Measurements from ENCODE around the gene UGGT1. TPM values are rescaled to one million over a fixed set of nuclear protein-coding genes. Genes with fewer than 3 reads are reported as not detected.

UGGT1 gene
- total RNA-seq, 1 experiment from 2014 or later = 51.8 TPM

DNA sequence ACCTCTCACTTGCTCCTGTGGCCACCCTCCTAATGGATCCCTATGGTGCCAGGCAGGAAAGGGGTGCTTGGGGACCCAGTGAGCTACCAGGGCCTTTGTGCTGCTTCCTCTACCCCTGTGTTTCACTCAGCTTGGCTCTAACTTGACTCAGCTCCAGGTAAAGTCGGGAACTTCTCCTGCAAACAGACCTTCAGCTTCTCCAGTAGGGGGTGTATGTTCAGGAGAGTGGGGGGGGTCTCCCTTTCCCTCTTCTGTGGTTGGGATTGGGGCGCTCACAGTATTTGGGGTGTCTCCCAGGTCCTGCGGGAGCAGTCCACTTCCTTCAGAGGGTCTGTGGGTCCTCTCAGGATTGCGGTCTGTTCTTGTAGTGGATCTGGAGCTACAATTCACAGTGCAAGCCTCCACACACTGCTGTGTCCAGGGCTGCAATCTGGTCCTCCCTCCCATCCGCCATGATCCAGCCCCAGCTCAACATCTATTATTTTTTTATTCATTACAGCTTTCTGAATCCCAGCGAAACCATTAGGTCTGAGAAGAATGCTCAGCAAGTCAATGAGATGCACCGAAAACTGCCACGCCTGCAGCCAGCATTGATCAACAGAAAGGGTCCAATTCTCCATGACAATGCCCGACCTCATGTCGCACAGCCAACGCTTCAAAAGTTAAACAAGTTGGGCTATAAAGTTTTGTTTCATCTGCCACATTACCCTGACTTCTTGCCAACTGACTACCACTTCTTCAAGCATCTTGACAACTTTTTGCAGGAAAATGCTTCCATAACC lies 36.7 kb upstream of the UGGT1 start:
- H3K4me2 ChIP-seq (ENCODE audit: low read length) = no peak overlapping the region
- TF ChIP-seq TCF7L2 (IDR thresholded peaks at IDR 0.05; ENCODE audit: borderline replicate concordance, extremely low read depth, insufficient read depth, insufficient read length) (no peak), FOSL1 (IDR thresholded peaks at IDR 0.05; ENCODE audit: low read depth) (no peak), CBX3 (IDR thresholded peaks at IDR 0.05; ENCODE audit: low read depth) (no peak), SIN3A (IDR thresholded peaks at IDR 0.05; ENCODE audit: low read depth) (no peak), POLR2A (IDR thresholded peaks at IDR 0.05; ENCODE audit: borderline replicate concordance, extremely low read depth, insufficient read depth, insufficient read length) (no peak), ELF1 (IDR thresholded peaks at IDR 0.05; ENCODE audit: borderline replicate concordance, low read depth) (no peak), EZH2phosphoT487 (IDR thresholded peaks at IDR 0.05; ENCODE audit: borderline replicate concordance) (no peak), SP1 (IDR thresholded peaks at IDR 0.05; ENCODE audit: low read depth) (no peak)
- TF ChIP-seq, protein P1, sequence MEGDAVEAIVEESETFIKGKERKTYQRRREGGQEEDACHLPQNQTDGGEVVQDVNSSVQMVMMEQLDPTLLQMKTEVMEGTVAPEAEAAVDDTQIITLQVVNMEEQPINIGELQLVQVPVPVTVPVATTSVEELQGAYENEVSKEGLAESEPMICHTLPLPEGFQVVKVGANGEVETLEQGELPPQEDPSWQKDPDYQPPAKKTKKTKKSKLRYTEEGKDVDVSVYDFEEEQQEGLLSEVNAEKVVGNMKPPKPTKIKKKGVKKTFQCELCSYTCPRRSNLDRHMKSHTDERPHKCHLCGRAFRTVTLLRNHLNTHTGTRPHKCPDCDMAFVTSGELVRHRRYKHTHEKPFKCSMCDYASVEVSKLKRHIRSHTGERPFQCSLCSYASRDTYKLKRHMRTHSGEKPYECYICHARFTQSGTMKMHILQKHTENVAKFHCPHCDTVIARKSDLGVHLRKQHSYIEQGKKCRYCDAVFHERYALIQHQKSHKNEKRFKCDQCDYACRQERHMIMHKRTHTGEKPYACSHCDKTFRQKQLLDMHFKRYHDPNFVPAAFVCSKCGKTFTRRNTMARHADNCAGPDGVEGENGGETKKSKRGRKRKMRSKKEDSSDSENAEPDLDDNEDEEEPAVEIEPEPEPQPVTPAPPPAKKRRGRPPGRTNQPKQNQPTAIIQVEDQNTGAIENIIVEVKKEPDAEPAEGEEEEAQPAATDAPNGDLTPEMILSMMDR (IDR thresholded peaks at IDR 0.05 in 2 of 3, conservative IDR thresholded peaks at IDR 0.05 in 1 of 3; ENCODE audit: borderline replicate concordance in 1 of 3, insufficient read depth in 1 of 3, low read depth in 2 of 3, low read length in 2 of 3) = no peak
- TF ChIP-seq, protein P2, sequence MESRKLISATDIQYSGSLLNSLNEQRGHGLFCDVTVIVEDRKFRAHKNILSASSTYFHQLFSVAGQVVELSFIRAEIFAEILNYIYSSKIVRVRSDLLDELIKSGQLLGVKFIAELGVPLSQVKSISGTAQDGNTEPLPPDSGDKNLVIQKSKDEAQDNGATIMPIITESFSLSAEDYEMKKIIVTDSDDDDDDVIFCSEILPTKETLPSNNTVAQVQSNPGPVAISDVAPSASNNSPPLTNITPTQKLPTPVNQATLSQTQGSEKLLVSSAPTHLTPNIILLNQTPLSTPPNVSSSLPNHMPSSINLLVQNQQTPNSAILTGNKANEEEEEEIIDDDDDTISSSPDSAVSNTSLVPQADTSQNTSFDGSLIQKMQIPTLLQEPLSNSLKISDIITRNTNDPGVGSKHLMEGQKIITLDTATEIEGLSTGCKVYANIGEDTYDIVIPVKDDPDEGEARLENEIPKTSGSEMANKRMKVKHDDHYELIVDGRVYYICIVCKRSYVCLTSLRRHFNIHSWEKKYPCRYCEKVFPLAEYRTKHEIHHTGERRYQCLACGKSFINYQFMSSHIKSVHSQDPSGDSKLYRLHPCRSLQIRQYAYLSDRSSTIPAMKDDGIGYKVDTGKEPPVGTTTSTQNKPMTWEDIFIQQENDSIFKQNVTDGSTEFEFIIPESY (IDR thresholded peaks at IDR 0.05; ENCODE audit: extremely low read depth, insufficient replicate concordance, low read length) = no peak
- TF ChIP-seq, protein P3, sequence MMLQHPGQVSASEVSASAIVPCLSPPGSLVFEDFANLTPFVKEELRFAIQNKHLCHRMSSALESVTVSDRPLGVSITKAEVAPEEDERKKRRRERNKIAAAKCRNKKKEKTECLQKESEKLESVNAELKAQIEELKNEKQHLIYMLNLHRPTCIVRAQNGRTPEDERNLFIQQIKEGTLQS (IDR thresholded peaks at IDR 0.05) = no peak
- H2AFZ ChIP-seq (ENCODE audit: low read depth, low read length, poor library complexity, severe bottlenecking) = no peak overlapping the region
- no peaks in the 10 kb centered on the region for H3K9me3 ChIP-seq (ENCODE audit: control insufficient read depth in 1 of 2, insufficient read depth in 1 of 2, low read depth in 1 of 2, low read length in 2 of 2)
- H3K4me1 ChIP-seq (ENCODE audit: control insufficient read depth in 1 of 2, insufficient read depth in 2 of 2, low read length in 2 of 2) = no peaks in the 10 kb centered on the region
- H3K4me3 ChIP-seq (replicated peaks in 1 of 2; ENCODE audit: low read depth in 1 of 2, low read length in 2 of 2) = no peak overlapping the region
- H3K79me2 ChIP-seq (ENCODE audit: insufficient read depth, low read length) = no peaks in the 10 kb centered on the region
- H4K20me1 ChIP-seq (ENCODE audit: insufficient read depth) = no peaks in the 10 kb centered on the region
- no peak overlapping the region for H3K27ac ChIP-seq (ENCODE audit: low read depth, low read length)
- DNase-seq (ENCODE audit: low read depth, low spot score) (no peak), ATAC-seq (no peak)
- BruUV-seq (replicated peaks) = no TSS peak
- H3K9ac ChIP-seq (ENCODE audit: low read length) = no peak overlapping the region
- ChIA-PET POLR2A (no interaction called here), CTCF (no interaction called here), RAD21 (ENCODE audit: low non-redundant PET in 1 of 2, low total read pairs in 2 of 2, uncharacterized antibody in 2 of 2, unreplicated experiment in 2 of 2) (interaction anchor here in 1 of 2 experiments (0.6 kb wide), 1 partner anchor 15 kb away, joined by 5 read pairs; no protein-coding TSS in a partner anchor)
- H3K9me2 ChIP-seq (ENCODE audit: insufficient read depth) = no peaks in the 10 kb centered on the region
- no peaks in the 10 kb centered on the region for H3K36me3 ChIP-seq (ENCODE audit: control insufficient read depth in 1 of 2, insufficient read depth in 2 of 2, low read length in 2 of 2)
- intact Hi-C loops (cut with micrococcal nuclease) = no loop called here
- no peaks in the 10 kb centered on the region for H3K27me3 ChIP-seq (ENCODE audit: insufficient read depth, low read length)

Data from HCT116 (cell line).